ENCODE results near the gene TP53TG5. TPM values are rescaled to one million over a fixed set of nuclear protein-coding genes. Genes with fewer than 3 reads are reported as not detected.

Gene TP53TG5
- total RNA-seq, 3 donors from 2014 or later (not counting 1 experiment from before 2014, with no cell fraction given), result 0.14 TPM; not detected in 2

DNA sequence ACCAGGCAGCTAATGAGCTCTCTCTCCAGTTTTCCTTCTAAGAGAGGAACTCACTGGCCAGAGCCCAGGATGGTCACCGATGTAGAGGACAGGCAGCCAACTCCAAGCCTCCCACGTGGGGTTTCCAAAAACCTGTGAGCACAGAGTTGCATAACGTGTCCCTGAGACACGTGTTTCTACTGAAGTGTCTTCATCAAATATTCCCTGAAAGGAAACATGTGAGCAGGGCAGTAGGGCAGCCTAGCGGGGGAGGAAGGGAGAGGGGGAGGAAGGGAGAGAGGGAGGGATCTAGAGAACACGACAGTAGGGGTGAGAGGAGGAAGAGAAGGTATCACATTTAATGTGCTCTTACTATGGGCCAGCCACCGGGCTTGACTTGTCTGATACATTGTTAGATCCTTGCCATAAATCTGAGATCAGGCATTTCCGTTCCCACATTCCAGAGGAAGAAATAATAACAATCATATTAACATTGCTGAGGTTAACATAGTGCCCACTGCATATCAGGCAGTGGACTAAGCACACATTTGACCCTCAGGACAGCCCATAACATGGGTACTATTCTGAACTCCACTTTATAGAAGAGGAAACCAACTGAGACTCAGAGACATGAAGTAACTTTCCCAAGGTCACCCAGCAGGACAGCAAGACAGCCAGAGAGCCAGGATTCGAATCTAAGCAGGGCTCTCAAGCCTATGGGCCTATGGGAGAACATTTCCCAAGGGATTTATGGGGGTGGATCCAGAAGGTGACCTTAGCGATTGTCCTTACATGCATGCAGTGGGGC is 19.6 kb downstream of the TP53TG5 start:
- peaks cover 10 to 11% of the 10 kb centered on the region in 2 donors for H3K4me1 Mint-ChIP-seq
- H3K27me3 Mint-ChIP-seq (ENCODE audit: low read depth in 2 of 2), result no peaks in the 10 kb centered on the region
- DNase-seq (no peak), ATAC-seq (no peak)
- H3K36me3 ChIP-seq (ENCODE audit: control insufficient read depth, insufficient read depth, low read length), result no peaks in the 10 kb centered on the region
- no peaks in the 10 kb centered on the region for H3K9me3 Mint-ChIP-seq
- no peak overlapping the region for H3K27ac Mint-ChIP-seq
- H3K4me3 Mint-ChIP-seq, result no peak overlapping the region
- H3K36me3 Mint-ChIP-seq, result no peaks in the 10 kb centered on the region
- H3K4me1 ChIP-seq (ENCODE audit: control insufficient read depth, insufficient read depth, low read length), result peaks cover 6% of the 10 kb centered on the region
- TF ChIP-seq, protein P1, sequence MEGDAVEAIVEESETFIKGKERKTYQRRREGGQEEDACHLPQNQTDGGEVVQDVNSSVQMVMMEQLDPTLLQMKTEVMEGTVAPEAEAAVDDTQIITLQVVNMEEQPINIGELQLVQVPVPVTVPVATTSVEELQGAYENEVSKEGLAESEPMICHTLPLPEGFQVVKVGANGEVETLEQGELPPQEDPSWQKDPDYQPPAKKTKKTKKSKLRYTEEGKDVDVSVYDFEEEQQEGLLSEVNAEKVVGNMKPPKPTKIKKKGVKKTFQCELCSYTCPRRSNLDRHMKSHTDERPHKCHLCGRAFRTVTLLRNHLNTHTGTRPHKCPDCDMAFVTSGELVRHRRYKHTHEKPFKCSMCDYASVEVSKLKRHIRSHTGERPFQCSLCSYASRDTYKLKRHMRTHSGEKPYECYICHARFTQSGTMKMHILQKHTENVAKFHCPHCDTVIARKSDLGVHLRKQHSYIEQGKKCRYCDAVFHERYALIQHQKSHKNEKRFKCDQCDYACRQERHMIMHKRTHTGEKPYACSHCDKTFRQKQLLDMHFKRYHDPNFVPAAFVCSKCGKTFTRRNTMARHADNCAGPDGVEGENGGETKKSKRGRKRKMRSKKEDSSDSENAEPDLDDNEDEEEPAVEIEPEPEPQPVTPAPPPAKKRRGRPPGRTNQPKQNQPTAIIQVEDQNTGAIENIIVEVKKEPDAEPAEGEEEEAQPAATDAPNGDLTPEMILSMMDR (IDR thresholded peaks at IDR 0.05), result no peak
- intact Hi-C loops (cut with micrococcal nuclease), result loop anchor here (10.0 kb wide), 1 partner anchor 64 kb away; no protein-coding TSS in a partner anchor
- 54% methylated on average over 10 of the region's 10 CpGs for WGBS (ENCODE audit: insufficient coverage)
- H3K4me3 ChIP-seq (ENCODE audit: low read length), result no peak overlapping the region
- H3K9me3 ChIP-seq (ENCODE audit: control insufficient read depth, insufficient read depth, low read length), result no peaks in the 10 kb centered on the region
- no peak overlapping the region for H3K27ac ChIP-seq (ENCODE audit: low read length)
- no peaks in the 10 kb centered on the region for H3K27me3 ChIP-seq (ENCODE audit: control insufficient read depth, insufficient read depth, low read length)

DNA sequence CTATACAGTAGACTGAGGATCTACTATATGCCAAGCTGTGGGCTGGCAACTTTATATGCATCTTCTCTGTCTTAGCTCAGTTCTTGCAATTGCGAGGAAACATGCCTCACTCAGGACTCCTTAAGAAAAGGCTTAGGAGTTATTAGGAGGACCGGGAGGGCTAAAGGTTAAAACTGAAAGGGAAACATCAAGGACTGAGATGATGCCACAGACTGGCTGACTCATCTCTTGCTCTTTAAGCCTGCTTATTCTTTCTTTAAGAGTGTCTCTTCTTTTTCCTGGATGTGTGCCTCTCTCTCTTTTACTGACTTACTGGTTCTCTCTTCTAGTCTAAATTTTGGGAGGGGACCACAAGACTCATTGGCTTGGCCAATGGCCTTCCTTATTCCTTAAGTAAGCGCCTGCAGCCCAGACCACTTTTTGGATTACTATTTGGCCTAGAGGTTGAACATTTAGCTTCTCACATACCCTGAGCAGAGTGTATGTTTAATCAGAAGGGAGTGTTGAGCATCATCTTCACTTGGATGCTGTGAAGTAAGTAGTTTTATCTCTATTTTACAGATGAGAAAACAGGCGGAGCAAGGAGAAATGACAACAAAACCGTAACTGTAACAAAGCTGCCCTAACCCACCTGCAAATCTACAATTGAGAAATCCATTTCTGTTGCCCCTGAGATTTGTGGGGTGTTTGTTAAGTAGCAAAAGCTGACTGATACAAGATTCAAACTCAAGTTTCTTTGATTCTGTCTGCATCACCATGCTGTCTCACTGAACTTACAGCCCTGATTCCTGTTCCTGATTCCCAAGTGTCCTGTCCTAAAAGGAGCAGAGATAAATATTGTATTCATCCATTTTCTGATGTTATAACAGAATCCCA is 22.7 kb downstream of the TP53TG5 start:
- no peaks in the 10 kb centered on the region for H3K9me3 Mint-ChIP-seq
- H3K27me3 Mint-ChIP-seq (ENCODE audit: low read depth in 2 of 2), result no peaks in the 10 kb centered on the region
- TF ChIP-seq, protein P1 (IDR thresholded peaks at IDR 0.05), result no peak
- Histone ChIP-seq H3K4me1 (ENCODE audit: control insufficient read depth, insufficient read depth, low read length) (no peaks in the 10 kb centered on the region), H3K27ac (ENCODE audit: low read length) (no peak overlapping the region), H3K9me3 (ENCODE audit: control insufficient read depth, insufficient read depth, low read length) (no peaks in the 10 kb centered on the region), H3K36me3 (ENCODE audit: control insufficient read depth, insufficient read depth, low read length) (no peaks in the 10 kb centered on the region), H3K4me3 (ENCODE audit: low read length) (no peak overlapping the region), H3K27me3 (ENCODE audit: control insufficient read depth, insufficient read depth, low read length) (no peaks in the 10 kb centered on the region)
- WGBS (ENCODE audit: insufficient coverage), result 54% methylated on average over 3 of the region's 5 CpGs
- DNase-seq, result no peak
- intact Hi-C loops (cut with micrococcal nuclease), result loop anchor here (10.0 kb wide), 1 partner anchor 61 kb away; no protein-coding TSS in a partner anchor
- H3K4me1 Mint-ChIP-seq, result no peaks in the 10 kb centered on the region
- ATAC-seq, result no peak
- no peak overlapping the region for H3K27ac Mint-ChIP-seq
- H3K4me3 Mint-ChIP-seq, result no peak overlapping the region
- H3K36me3 Mint-ChIP-seq, result no peaks in the 10 kb centered on the region

DNA sequence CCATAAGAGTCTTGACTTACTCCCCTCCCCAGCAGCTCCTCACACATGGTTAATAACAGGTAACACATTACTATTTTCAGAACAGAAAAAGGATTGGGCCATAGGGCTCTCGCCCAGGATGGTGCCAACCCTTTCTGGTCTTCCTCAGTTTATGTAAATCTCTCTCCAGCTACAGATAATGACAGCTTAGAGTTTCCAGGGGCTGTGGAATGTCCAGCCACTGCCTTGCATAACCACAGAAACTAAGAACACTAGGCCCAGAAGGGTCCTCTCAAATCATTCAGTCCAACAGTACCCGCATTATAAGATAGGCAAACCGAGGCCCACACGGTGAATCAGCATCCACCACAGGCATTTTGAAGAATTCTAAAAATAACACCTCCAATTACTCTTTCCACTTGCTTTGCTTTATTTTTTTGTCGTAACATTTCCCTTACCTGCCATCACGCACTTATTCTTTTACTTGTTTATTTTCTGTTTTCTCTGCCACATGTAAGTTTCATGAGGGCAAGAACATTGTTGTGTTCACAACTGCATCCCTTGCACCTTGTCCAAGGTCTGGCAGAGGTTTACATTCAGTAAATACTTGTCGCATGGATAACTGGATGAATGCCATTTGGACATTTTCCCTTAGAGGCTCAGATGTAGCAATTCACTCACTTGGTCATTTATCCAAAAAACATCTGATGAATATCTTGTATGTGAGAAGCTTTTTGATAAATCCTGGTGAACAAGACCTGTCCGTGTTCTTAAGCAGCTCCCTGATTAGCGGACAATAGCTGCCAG is 23.5 kb downstream of the TP53TG5 start:
- Histone ChIP-seq H3K4me1 (ENCODE audit: control insufficient read depth, insufficient read depth, low read length) (no peaks in the 10 kb centered on the region), H3K9me3 (ENCODE audit: control insufficient read depth, insufficient read depth, low read length) (no peaks in the 10 kb centered on the region), H3K4me3 (ENCODE audit: low read length) (no peak overlapping the region), H3K36me3 (ENCODE audit: control insufficient read depth, insufficient read depth, low read length) (no peaks in the 10 kb centered on the region), H3K27me3 (ENCODE audit: control insufficient read depth, insufficient read depth, low read length) (no peaks in the 10 kb centered on the region), H3K27ac (ENCODE audit: low read length) (no peak overlapping the region)
- Mint-ChIP-seq H3K4me1 (no peaks in the 10 kb centered on the region), H3K9me3 (no peaks in the 10 kb centered on the region), H3K36me3 (no peaks in the 10 kb centered on the region), H3K27me3 (ENCODE audit: low read depth in 2 of 2) (no peaks in the 10 kb centered on the region), H3K4me3 (no peak overlapping the region), H3K27ac (no peak overlapping the region)
- no peak for ATAC-seq
- TF ChIP-seq, protein P1 (IDR thresholded peaks at IDR 0.05), result no peak
- intact Hi-C loops (cut with micrococcal nuclease), result loop anchor here (10.0 kb wide), 1 partner anchor 60 kb away; no protein-coding TSS in a partner anchor
- DNase-seq, result no peak
- 78% methylated on average over 9 of the region's 9 CpGs for WGBS (ENCODE audit: insufficient coverage)
